A673 (cell line): ENCODE data around the gene NEAT1. TPM values are rescaled to one million over a fixed set of nuclear protein-coding genes. Genes with fewer than 3 reads are reported as not detected.

ENCODE experiments used
- BruUV-seq: library from RNA; stranded (reverse); fragments of 400-500 nt; replicated peaks from 2 replicates; lab custom pipeline; 2021; lab: Mats Ljungman, UMichigan
- CTCF ChIA-PET: fragments of 300-600 bp; sonication (Branson Sonifier 250); formaldehyde crosslinking; loops from one replicate; lab custom pipeline; 2022; ENCODE audit warnings: antibody characterized with exemption; lab: Charles Lee
- POLR2A ChIA-PET: fragments of 300-600 bp; sonication (Branson Sonifier 250); formaldehyde crosslinking; loops from one replicate; lab custom pipeline; 2022; ENCODE audit warnings: antibody characterized with exemption; ENCODE audit not compliant: low non-redundant PET; lab: Charles Lee
- DNase-seq: peaks from one replicate; pipeline ENCODE4 v3.0.0-alpha.2; 2015; ENCODE audit warnings: low spot score
- H3K27ac ChIP-seq: fragments of 200-600 bp; sonication (generic); 2 replicates; pipeline ENCODE4 v1.5.1; 2016; ENCODE audit warnings: mixed run types, low read depth, mild to moderate bottlenecking, mixed read lengths, antibody characterized with exemption, low read length; ENCODE audit not compliant: poor library complexity, severe bottlenecking
- H3K27me3 ChIP-seq: fragments of 200-600 bp; sonication (generic); replicated peaks from 2 replicates; pipeline ENCODE4 v1.6.1; 2017; ENCODE audit warnings: mixed run types, low read depth, mild to moderate bottlenecking, mixed read lengths, antibody characterized with exemption, low read length; ENCODE audit not compliant: insufficient read depth, poor library complexity
- H3K36me3 ChIP-seq: fragments of 200-600 bp; sonication (generic); 2 replicates; pipeline ENCODE4 v1.6.1; 2016; ENCODE audit warnings: mixed run types, mild to moderate bottlenecking, mixed read lengths, antibody characterized with exemption, low read length; ENCODE audit not compliant: insufficient read depth, poor library complexity, severe bottlenecking
- H3K4me1 ChIP-seq: fragments of 200-600 bp; sonication (generic); 2 replicates; pipeline ENCODE4 v1.6.1; 2017; ENCODE audit warnings: mixed run types, mild to moderate bottlenecking, mixed read lengths, antibody characterized with exemption, low read length; ENCODE audit not compliant: insufficient read depth, poor library complexity, severe bottlenecking
- H3K4me3 ChIP-seq: fragments of 200-600 bp; sonication (generic); 2 replicates; pipeline ENCODE4 v1.5.1; 2016; ENCODE audit warnings: low read depth, mixed run types, mild to moderate bottlenecking, mixed read lengths, low read length; ENCODE audit not compliant: poor library complexity, severe bottlenecking
- H3K9me3 ChIP-seq: fragments of 200-600 bp; sonication (generic); 2 replicates; pipeline ENCODE4 v1.6.1; 2016; ENCODE audit warnings: mixed run types, low read depth, mild to moderate bottlenecking, mixed read lengths, antibody characterized with exemption, low read length; ENCODE audit not compliant: poor library complexity, severe bottlenecking
- CTCF ChIP-seq: fragments of 300-800, 200-600 bp; sonication (generic); conservative IDR thresholded peaks from 2 replicates; pipeline ENCODE4 v1.5.1; 2017; ENCODE audit warnings: low read depth, mild to moderate bottlenecking, antibody characterized with exemption, low read length, moderate library complexity, mixed read lengths
- EZH2 ChIP-seq: fragments of 200-600 bp; sonication (generic); IDR thresholded peaks from 2 replicates; pipeline ENCODE4 v1.6.1; 2017; ENCODE audit warnings: borderline replicate concordance, low read depth, mild to moderate bottlenecking, mixed read lengths, antibody characterized with exemption, low read length; ENCODE audit not compliant: poor library complexity, severe bottlenecking
- intact Hi-C: fragments of 100-400 bp; cut with micrococcal nuclease; formaldehyde crosslinking; loops from one replicate; pipeline ENCODE4 v1.10.0; 2022; ENCODE audit not compliant: unreplicated experiment
- total RNA-seq: library from RNA; stranded (reverse); gene quantifications from 2 replicates; pipeline ENCODE4 v1.2.3, GENCODE V29; 2021

The NEAT1 gene
- total RNA-seq, 1 experiment from 2014 or later, result 196 TPM

- TF ChIP-seq CTCF (no peak), EZH2 (no peak)
- H3K4me3 ChIP-seq, result no peak overlapping the region
- intact Hi-C loops, result no loop called here
- no TSS peak for BruUV-seq
- peak overlapping the region; percentile 50 for H3K27ac ChIP-seq
- no peaks in the 10 kb centered on the region for H3K9me3 ChIP-seq
- no peaks in the 10 kb centered on the region for H3K27me3 ChIP-seq
- H3K36me3 ChIP-seq, result peaks cover 50% of the 10 kb centered on the region
- DNase-seq, result no peak
- POLR2A ChIA-PET, result interaction anchor here (0.7 kb wide), 1 partner anchor 55 kb away, joined by 18 read pairs; no protein-coding TSS in a partner anchor
- CTCF ChIA-PET, result no interaction called here
- no peaks in the 10 kb centered on the region for H3K4me1 ChIP-seq
These were observed 21.4 kb upstream of the NEAT1 start for GRCh38 chr11:65401073-65401802.

- POLR2A ChIA-PET, result interaction anchor here (0.7 kb wide), 1 partner anchor 56 kb away, joined by 18 read pairs; no protein-coding TSS in a partner anchor
- intact Hi-C loops, result no loop called here
- no peak for TF ChIP-seq EZH2
- TF ChIP-seq CTCF, result no peak
These were observed 20.8 kb upstream of the NEAT1 start for GRCh38 chr11:65401803-65402248.

GRCh38 chr11:65402790-65403189 lies 19.8 kb upstream of the NEAT1 start:
- ChIA-PET POLR2A (no interaction called here), CTCF (no interaction called here)
- no peak for TF ChIP-seq CTCF
- no peak for TF ChIP-seq EZH2
- Histone ChIP-seq H3K27me3 (no peaks in the 10 kb centered on the region), H3K27ac (no peak overlapping the region), H3K4me1 (no peaks in the 10 kb centered on the region), H3K36me3 (peaks cover 52% of the 10 kb centered on the region), H3K4me3 (no peak overlapping the region), H3K9me3 (no peaks in the 10 kb centered on the region)
- no peak for DNase-seq
- no TSS peak for BruUV-seq
- intact Hi-C loops, result no loop called here

More at GRCh38 chr11:65401803-65402248, 20.8 kb upstream of the NEAT1 start:
- no peaks in the 10 kb centered on the region for H3K9me3 ChIP-seq
- H3K27ac ChIP-seq, result peak overlapping the region; percentile 50
- BruUV-seq, result no TSS peak
- peaks cover 53% of the 10 kb centered on the region for H3K36me3 ChIP-seq
- no peak overlapping the region for H3K4me3 ChIP-seq
- no peaks in the 10 kb centered on the region for H3K27me3 ChIP-seq
- CTCF ChIA-PET, result no interaction called here
- no peaks in the 10 kb centered on the region for H3K4me1 ChIP-seq
- DNase-seq, result no peak
